Activated CD8-positive, alpha-beta memory T cell treated with anti-CD3 and anti-CD28 coated beads, Interleukin-2, amount 50 U/mL, for 24 hours (primary cell): ENCODE results near the gene DPP9.
"Not testable (repeated sequence)": the region's sequence is repeated elsewhere in the genome, so short reads cannot be mapped to it uniquely, and the experiment has no call there.

Source experiments
- DNase-seq: peaks from one replicate; pipeline ENCODE4 v3.0.0-alpha.2; 2020; ENCODE audit errors: extremely low read depth

Gene DPP9

GRCh38 chr19:4740092-4740491, 16.4 kb upstream of the DPP9 start:
- no peak for DNase-seq

GRCh38 chr19:4738734-4739133, 15.1 kb upstream of the DPP9 start:
- no peak for DNase-seq

GRCh38 chr19:4737955-4738600, 14.4 kb upstream of the DPP9 start:
- no peak for DNase-seq

GRCh38 chr19:4733755-4734345, 10.2 kb upstream of the DPP9 start:
- no peak for DNase-seq

- DNase-seq: no peak
These were observed 9.1 kb upstream of the DPP9 start for GRCh38 chr19:4732680-4733114.

- DNase-seq: no peak
These were observed 7.1 kb upstream of the DPP9 start for GRCh38 chr19:4730740-4731171.

GRCh38 chr19:4728871-4729270, 5.2 kb upstream of the DPP9 start:
- no peak for DNase-seq

- no peak for DNase-seq
These were observed 709 bp downstream of the DPP9 start for GRCh38 chr19:4722671-4723594.

- DNase-seq: no peak
These were observed 2.4 kb downstream of the DPP9 start for GRCh38 chr19:4721196-4721595.

GRCh38 chr19:4720037-4720700, 3.5 kb downstream of the DPP9 start:
- no peak for DNase-seq

- DNase-seq: no peak
These were observed 4.2 kb downstream of the DPP9 start for GRCh38 chr19:4719499-4719866.

- no peak for DNase-seq
These were observed 5.5 kb downstream of the DPP9 start for GRCh38 chr19:4717966-4718701.

- no peak for DNase-seq
These were observed 6.3 kb downstream of the DPP9 start for GRCh38 chr19:4717191-4717965.

GRCh38 chr19:4715529-4716221, 8.0 kb downstream of the DPP9 start:
- no peak for DNase-seq

- not testable (repeated sequence) for DNase-seq
These were observed 8.5 kb downstream of the DPP9 start for GRCh38 chr19:4715178-4715528.

- DNase-seq: no peak
These were observed 9.6 kb downstream of the DPP9 start for GRCh38 chr19:4714016-4714415.

- DNase-seq: no peak
These were observed 10.2 kb downstream of the DPP9 start for GRCh38 chr19:4713384-4713951.

- no peak for DNase-seq
These were observed 10.9 kb downstream of the DPP9 start for GRCh38 chr19:4712771-4713170.

- no peak for DNase-seq
These were observed 12.4 kb downstream of the DPP9 start for GRCh38 chr19:4711211-4711610.

- DNase-seq: no peak
These were observed 13.4 kb downstream of the DPP9 start for GRCh38 chr19:4710281-4710600.
